HG03571 (cell line): ENCODE measurements around the gene PLEKHA7.

Experiments used
- ATAC-seq: cut with Tn5 transposase; IDR thresholded peaks from one replicate; pipeline ENCODE4 v1.9.1; 2021; ENCODE audit not compliant: unreplicated experiment

The PLEKHA7 gene

DNA sequence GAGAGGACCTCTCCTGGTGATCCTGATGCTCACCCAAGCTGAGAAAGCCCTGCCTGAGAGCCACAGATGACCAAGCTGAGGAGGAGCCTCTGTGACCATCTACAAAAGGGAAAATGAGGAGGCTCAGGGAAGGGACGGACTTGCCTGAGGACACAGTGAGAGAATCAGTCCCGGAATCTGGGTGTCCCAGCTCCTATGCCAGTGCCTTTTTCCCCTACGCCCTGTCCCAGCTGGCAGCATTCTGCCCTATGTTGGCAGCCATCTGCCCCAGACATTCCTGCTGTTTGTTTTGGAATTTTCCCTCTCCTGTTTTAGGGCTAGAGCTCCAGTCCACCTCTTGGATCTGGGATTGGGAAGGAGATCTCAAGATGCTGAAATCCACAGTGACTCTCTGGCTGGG is 221.2 kb downstream of the PLEKHA7 start:
- no peak for ATAC-seq

DNA sequence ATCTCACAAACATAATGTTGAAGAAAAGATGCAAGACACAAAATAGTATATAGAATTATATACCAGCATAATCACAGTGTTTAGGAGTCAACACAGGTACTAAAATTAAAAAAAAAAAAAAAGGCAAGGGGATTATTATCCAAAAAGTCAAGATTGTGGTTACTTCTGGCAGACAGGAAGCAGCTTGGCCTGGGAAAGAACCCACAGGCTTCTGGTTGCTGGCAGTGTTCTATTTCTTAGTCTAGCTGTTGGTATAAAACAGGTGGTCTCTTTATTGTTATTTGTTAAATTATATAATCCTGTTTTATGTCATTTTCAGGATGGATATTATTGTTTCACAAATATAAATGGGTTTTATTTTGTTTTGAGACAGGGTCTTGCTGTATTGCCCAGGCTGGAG is 221.8 kb downstream of the PLEKHA7 start:
- no peak for ATAC-seq

GRCh38 chr11:16791191-16791961 is 222.8 kb downstream of the PLEKHA7 start:
- ATAC-seq = no peak

GRCh38 chr11:16790486-16791190 is 223.6 kb downstream of the PLEKHA7 start:
- no peak for ATAC-seq

DNA sequence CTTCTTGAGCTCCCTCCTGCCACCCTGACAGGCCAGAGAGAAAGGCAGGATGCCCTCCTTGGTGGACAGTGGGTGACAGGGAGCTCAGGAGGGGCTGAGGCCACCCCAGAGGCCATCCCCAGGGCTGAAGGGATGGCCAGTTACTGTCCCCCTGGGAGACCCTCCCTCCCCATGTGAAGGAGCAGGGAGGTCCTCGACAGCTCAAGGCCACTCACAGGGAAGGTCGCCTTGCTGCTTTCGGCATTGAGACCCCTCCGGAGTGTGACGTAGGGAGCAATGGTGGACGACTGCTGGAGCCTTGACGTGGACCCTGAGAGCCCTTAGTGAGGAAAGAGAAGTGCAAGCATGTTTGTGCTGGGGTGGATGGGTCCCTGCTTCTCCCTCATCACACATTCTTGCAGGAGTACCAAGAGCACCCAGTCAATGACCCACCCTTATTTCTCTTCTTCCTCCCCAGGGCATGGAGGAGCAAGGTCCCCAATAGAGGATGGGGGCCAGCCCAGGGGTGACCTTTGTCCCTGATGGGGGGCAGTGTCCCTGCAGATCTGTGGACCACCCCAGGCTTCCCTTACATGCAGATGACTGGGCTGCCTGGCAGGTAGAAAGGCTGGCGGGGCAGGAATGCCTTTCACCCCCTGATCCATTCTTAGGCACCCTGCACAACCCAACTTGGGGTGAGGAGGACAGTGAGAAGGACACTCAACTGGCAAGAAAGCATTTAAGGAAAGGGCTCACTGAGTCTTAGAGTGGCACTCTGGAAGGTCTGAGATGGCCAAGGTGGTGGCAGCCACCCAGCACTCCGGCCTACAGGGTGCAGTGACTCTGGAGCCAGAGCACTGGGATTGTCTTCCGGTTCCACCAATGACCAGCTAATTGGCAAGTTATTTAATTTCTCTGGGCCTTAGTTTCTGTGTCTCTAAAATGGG is 224.4 kb downstream of the PLEKHA7 start:
- no peak for ATAC-seq

- no peak for ATAC-seq
These were observed 225.2 kb downstream of the PLEKHA7 start for GRCh38 chr11:16789063-16789420.

- ATAC-seq = peak; percentile 71
These were observed 225.8 kb downstream of the PLEKHA7 start for GRCh38 chr11:16788141-16789062.

- ATAC-seq = no peak
These were observed 227.0 kb downstream of the PLEKHA7 start for GRCh38 chr11:16787035-16787742.

GRCh38 chr11:16786131-16786530 is 228.1 kb downstream of the PLEKHA7 start:
- ATAC-seq = no peak

DNA sequence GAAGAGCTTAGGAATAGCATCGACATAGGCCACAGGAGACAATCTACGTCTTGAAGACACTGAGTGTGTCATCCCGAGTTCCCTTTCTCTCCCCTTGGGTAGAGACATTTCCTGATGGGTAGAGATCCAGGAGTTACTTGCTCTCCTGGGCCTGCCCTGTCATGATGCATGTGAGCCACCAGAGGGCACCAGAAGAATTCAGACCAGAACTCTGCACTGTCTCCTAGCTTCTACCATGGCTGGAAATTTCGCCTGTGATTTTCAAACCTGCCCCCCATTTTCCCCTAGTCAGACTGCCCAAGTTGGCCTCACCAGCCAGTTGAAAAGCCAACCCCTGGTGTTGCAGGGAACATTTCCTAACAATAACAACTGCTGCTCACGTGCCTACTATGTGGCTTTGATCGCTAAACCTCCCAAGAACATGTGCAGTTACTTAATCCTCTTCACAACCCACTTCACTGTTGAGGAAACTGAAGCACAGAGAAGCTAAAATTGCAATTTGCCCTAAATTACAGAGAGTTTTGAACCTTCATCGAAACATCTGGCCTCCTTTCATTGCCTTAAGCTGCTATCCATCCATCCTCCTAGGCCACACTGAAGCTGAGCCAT is 228.6 kb downstream of the PLEKHA7 start:
- peak; percentile 70 for ATAC-seq

DNA sequence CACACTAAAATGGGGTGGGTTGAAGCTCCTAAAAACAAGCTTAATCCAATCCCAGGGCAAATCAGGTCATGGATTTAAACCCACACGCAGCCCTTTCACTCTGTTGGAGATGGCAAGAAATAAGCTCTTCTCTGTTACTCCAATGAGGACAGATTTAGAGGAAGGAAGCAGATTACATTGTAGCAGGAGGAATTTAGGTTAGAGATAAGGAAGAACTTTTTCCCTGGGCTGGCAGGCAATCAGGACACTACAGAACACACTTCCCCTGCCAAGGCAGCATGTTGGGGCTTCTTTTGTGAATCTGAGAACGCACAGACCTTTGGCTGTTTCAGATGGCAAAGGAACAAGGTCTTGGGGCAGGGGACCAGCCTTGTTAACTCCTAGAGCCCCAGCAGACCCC is 229.5 kb downstream of the PLEKHA7 start:
- no peak for ATAC-seq

DNA sequence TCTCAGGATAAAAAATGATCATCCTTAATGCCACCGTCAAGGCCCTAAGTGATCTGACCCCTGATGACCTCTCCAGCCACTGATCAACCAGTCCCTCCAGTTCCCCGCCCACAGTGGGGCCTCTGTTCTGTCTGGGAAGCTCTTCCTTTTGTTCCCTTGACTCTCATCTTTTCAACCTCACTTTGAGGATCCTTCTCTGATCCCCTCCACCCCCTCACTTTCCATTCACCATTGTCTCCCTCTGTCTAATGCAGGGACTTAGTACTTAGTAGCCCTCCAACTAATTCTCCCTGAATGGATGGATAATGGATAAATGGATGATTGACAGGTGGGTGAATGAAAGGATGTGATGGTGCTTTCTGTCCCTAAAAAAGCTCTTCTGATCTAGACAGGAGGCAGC is 230.1 kb downstream of the PLEKHA7 start:
- ATAC-seq = no peak

- no peak for ATAC-seq
These were observed 230.9 kb downstream of the PLEKHA7 start for GRCh38 chr11:16783321-16783801.

DNA sequence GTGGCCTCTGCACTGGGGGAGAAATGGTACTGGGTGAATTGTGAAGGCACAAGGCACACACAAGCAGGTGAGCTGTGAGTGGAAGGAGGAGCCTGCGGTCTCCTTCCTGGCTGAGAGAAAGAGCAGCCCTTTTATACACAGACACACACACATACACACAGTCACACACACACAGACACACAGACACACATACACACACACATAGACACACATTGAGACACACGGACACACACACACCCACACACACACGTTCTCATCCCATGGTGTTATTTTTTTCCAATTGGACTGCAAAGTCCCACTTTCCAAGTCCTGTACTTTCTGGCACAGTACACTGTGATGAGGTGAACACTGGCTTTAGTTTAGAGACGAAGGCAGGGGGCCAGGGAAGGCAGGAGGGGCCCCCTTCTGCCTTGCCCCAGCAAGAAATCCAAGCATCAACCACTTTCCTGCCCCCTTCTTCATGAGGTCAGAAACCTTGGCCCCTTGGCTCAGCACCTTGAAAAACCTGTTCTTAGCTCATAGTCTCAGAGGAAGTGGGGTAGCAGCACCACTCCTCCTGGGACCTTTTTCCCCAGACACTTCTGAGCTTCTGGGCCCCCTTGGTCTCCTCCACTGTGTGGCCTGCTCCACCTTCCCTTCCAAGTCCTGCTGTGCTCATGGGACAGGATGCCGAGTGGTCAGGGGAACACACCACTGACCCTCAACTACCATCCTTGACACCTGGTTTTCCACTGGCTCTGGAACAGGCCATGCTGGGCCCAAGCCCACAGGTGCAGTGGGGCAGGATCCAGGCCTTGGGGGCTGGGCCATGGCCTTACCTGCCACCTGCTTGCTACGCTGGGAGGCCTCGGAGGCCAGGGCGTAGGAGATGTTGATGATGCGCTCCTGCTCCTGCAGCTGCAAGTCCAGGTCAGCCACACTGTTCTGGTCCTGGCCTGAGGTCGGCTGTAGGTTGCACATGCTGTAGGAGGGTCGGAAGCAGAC is 232.0 kb downstream of the PLEKHA7 start:
- ATAC-seq = no peak

GRCh38 chr11:16780698-16781550 is 233.3 kb downstream of the PLEKHA7 start:
- ATAC-seq = no peak

GRCh38 chr11:16780146-16780545 is 234.1 kb downstream of the PLEKHA7 start:
- no peak for ATAC-seq

- no peak for ATAC-seq
These were observed 234.8 kb downstream of the PLEKHA7 start for GRCh38 chr11:16779436-16779835.
